PC-9 (cell line): Measurements from ENCODE around the gene GPC5. TPM values are rescaled to one million over a fixed set of nuclear protein-coding genes. Genes with fewer than 3 reads are reported as not detected.

Experiments
- BruUV-seq: library from RNA; stranded (reverse); fragments of 400-500 nt; replicated peaks from 2 replicates; lab custom pipeline; 2021; lab: Mats Ljungman, UMichigan
- CTCF ChIA-PET: fragments of 300-600 bp; sonication (Branson Sonifier 250); formaldehyde crosslinking; loops from one replicate; lab custom pipeline; 2022; ENCODE audit warnings: antibody characterized with exemption; lab: Charles Lee
- POLR2A ChIA-PET: fragments of 300-600 bp; sonication (Branson Sonifier 250); formaldehyde crosslinking; loops from one replicate; lab custom pipeline; 2022; ENCODE audit warnings: antibody characterized with exemption; ENCODE audit not compliant: unreplicated experiment; lab: Charles Lee
- DNase-seq, 2 experiments: peaks; one replicate each; pipeline versions ENCODE4 v3.0.0 to v3.0.0-alpha.2; 2015 to 2022; ENCODE audit warnings: mixed read lengths in 1 of 2
- H2AFZ ChIP-seq: fragments of 200-600 bp; sonication (generic); 2 replicates; pipeline ENCODE4 v1.8.1; 2017; ENCODE audit warnings: antibody characterized with exemption
- H3F3A ChIP-seq: fragments of 200-600 bp; sonication (generic); 2 replicates; pipeline ENCODE4 v1.8.1; 2017; ENCODE audit warnings: antibody characterized with exemption, mild to moderate bottlenecking, low read depth; ENCODE audit not compliant: insufficient read depth
- H3K27ac ChIP-seq: fragments of 200-600 bp; sonication (generic); 2 replicates; pipeline ENCODE4 v1.6.1; 2016; ENCODE audit warnings: mixed run types
- H3K27me3 ChIP-seq: fragments of 200-600 bp; sonication (generic); 2 replicates; pipeline ENCODE4 v1.6.1; 2016; ENCODE audit warnings: low read depth, mixed run types; ENCODE audit not compliant: insufficient read depth
- H3K36me3 ChIP-seq: fragments of 200-600 bp; sonication (generic); 2 replicates; pipeline ENCODE4 v1.6.1; 2016; ENCODE audit warnings: low read depth, mixed run types
- H3K4me1 ChIP-seq: fragments of 200-600 bp; sonication (generic); replicated peaks from 2 replicates; pipeline ENCODE4 v1.6.1; 2016; ENCODE audit warnings: mixed run types; ENCODE audit not compliant: insufficient read depth
- H3K4me2 ChIP-seq: fragments of 200-600 bp; sonication (generic); 2 replicates; pipeline ENCODE4 v1.6.1; 2017; ENCODE audit warnings: mixed run types
- H3K4me3 ChIP-seq: fragments of 200-600 bp; sonication (generic); 2 replicates; pipeline ENCODE4 v1.6.1; 2016; ENCODE audit warnings: mixed run types
- H3K79me2 ChIP-seq: fragments of 200-600 bp; sonication (generic); 2 replicates; pipeline ENCODE4 v1.6.1; 2017; ENCODE audit warnings: low read depth, mixed run types
- H3K9me2 ChIP-seq: fragments of 200-600 bp; sonication (generic); 2 replicates; pipeline ENCODE4 v1.8.1; 2017; ENCODE audit warnings: mild to moderate bottlenecking; ENCODE audit not compliant: insufficient read depth
- H3K9me3 ChIP-seq: fragments of 200-600 bp; sonication (generic); 2 replicates; pipeline ENCODE4 v1.8.1; 2016; ENCODE audit warnings: low read depth; ENCODE audit not compliant: insufficient read depth
- H4K20me1 ChIP-seq: fragments of 200-600 bp; sonication (generic); 2 replicates; pipeline ENCODE4 v1.8.1; 2017; ENCODE audit not compliant: insufficient read depth
- CTCF ChIP-seq: fragments of 200-600 bp; sonication (generic); conservative IDR thresholded peaks from 2 replicates; pipeline ENCODE4 v1.6.1; 2017; ENCODE audit warnings: mixed run types, antibody characterized with exemption, mild to moderate bottlenecking, moderate library complexity
- EZH2 ChIP-seq: fragments of 200-600 bp; sonication (generic); IDR thresholded peaks from 2 replicates; pipeline ENCODE4 v1.8.0; 2017; ENCODE audit warnings: antibody characterized with exemption, low read depth
- intact Hi-C: fragments of 100-400 bp; cut with micrococcal nuclease; formaldehyde crosslinking; loops from one replicate; pipeline ENCODE4 v1.10.0; 2022; ENCODE audit not compliant: unreplicated experiment
- total RNA-seq: library from RNA; stranded (reverse); gene quantifications from 2 replicates; pipeline ENCODE4 v1.2.3, GENCODE V29; 2021

GPC5 gene
- total RNA-seq, 1 experiment from 2014 or later: not detected

GRCh38 chr13:91907398-91907797 is 509.0 kb downstream of the GPC5 start:
- Histone ChIP-seq H3K4me2 (no peak overlapping the region), H3K9me2 (no peaks in the 10 kb centered on the region), H3K4me1 (no peaks in the 10 kb centered on the region), H3F3A (no peaks in the 10 kb centered on the region), H4K20me1 (no peaks in the 10 kb centered on the region), H3K79me2 (no peaks in the 10 kb centered on the region), H3K4me3 (no peak overlapping the region), H3K27me3 (no peaks in the 10 kb centered on the region), H3K27ac (no peak overlapping the region), H3K36me3 (no peaks in the 10 kb centered on the region), H2AFZ (no peak overlapping the region), H3K9me3 (no peaks in the 10 kb centered on the region)
- no peak for TF ChIP-seq CTCF
- TF ChIP-seq EZH2: no peak
- intact Hi-C loops: no loop called here
- no peak for DNase-seq
- no TSS peak for BruUV-seq
- ChIA-PET POLR2A (no interaction called here), CTCF (no interaction called here)

DNA sequence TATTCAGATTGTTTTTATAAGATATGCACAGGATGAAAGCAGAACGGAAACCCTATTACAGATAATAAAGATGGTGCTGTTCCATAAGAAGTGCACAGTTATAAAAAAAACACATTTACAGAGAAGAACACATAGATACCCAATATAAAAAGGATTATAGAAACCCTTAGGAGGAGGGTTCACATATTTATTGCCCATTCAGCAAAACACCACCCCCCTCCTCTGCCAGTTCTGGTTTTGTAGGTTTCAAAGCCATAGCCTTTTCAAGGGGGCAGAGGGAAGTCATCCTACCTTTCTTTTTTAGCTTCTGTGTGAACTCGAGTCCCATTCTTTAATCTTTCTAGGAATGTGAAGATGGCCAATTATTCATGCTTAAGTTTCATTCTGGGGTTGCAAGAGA is 511.2 kb downstream of the GPC5 start:
- Histone ChIP-seq H3K4me2 (no peak overlapping the region), H3K36me3 (no peaks in the 10 kb centered on the region), H3K4me3 (no peak overlapping the region), H3K9me3 (no peaks in the 10 kb centered on the region), H3F3A (no peaks in the 10 kb centered on the region), H3K27me3 (no peaks in the 10 kb centered on the region), H3K4me1 (no peaks in the 10 kb centered on the region), H3K27ac (no peak overlapping the region), H3K9me2 (no peaks in the 10 kb centered on the region), H3K79me2 (no peaks in the 10 kb centered on the region), H4K20me1 (no peaks in the 10 kb centered on the region), H2AFZ (no peak overlapping the region)
- ChIA-PET CTCF (no interaction called here), POLR2A (no interaction called here)
- TF ChIP-seq CTCF (no peak), EZH2 (no peak)
- BruUV-seq: no TSS peak
- DNase-seq: no peak
- intact Hi-C loops: no loop called here

- no peaks in the 10 kb centered on the region for H3F3A ChIP-seq
Measured at GRCh38 chr13:91922969-91923592, 524.7 kb downstream of the GPC5 start.

More at GRCh38 chr13:91922969-91923592, 524.7 kb downstream of the GPC5 start:
- CTCF ChIA-PET: no interaction called here
- no peak for TF ChIP-seq EZH2
- 0 out of 2 replicates have a peak, but pooled peaks have one; percentile 22 for TF ChIP-seq CTCF
- H4K20me1 ChIP-seq: no peaks in the 10 kb centered on the region
- no peaks in the 10 kb centered on the region for H3K79me2 ChIP-seq
- intact Hi-C loops: no loop called here
- no peaks in the 10 kb centered on the region for H3K4me1 ChIP-seq
- no peaks in the 10 kb centered on the region for H3K9me2 ChIP-seq
- no peak overlapping the region for H3K4me2 ChIP-seq
- DNase-seq: no peak
- no TSS peak for BruUV-seq
- H3K27ac ChIP-seq: no peak overlapping the region
- no peaks in the 10 kb centered on the region for H3K27me3 ChIP-seq
- no peaks in the 10 kb centered on the region for H3K9me3 ChIP-seq
- H2AFZ ChIP-seq: no peak overlapping the region
- H3K36me3 ChIP-seq: no peaks in the 10 kb centered on the region
- no peak overlapping the region for H3K4me3 ChIP-seq
- POLR2A ChIA-PET: no interaction called here
